ENCODE results near the gene COX15.

- TF ChIP-seq POLR2AphosphoS5 (IDR thresholded peaks at IDR 0.05; ENCODE audit: low read depth, low read length) (no peak), TAF1 (IDR thresholded peaks at IDR 0.05; ENCODE audit: borderline replicate concordance, insufficient read depth, low read length) (no peak), SIN3A (IDR thresholded peaks at IDR 0.05; ENCODE audit: borderline replicate concordance, insufficient read depth, low read length) (no peak)
These were observed 458 bp downstream of the COX15 start for GRCh38 chr10:99731306-99732032.

All from PFSK-1 (cell line).